Measurements from ENCODE around the gene TOLLIP. TPM values are rescaled to one million over a fixed set of nuclear protein-coding genes. Genes with fewer than 3 reads are reported as not detected.

Gene TOLLIP
- total RNA-seq, 2 donors from 2014 or later: 29.6 to 41.0 TPM

DNA sequence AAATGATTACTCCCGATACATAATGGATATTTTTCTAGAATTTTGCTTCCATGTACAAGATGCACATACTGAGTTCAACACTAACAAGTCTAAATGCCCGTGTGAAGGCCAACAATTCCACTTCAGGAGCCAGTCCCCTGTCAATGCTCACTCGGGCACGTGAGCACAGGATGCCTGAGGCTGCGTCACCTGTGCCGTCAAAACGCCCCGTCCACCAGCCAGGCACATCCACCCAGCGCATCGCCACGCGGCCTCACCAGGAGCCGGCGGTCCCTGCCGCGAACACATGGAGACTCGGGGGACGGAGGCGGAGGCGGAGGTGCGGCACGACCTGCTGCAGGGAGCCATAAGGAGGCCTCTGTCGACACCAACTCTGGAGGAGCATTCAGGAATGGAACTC lies 9.8 kb downstream of the TOLLIP start:
- DNase-seq (ENCODE audit: low spot score): no peak
- peak overlapping the region; percentile 57 to 58 for H3K27ac ChIP-seq
- TF ChIP-seq, protein P1, sequence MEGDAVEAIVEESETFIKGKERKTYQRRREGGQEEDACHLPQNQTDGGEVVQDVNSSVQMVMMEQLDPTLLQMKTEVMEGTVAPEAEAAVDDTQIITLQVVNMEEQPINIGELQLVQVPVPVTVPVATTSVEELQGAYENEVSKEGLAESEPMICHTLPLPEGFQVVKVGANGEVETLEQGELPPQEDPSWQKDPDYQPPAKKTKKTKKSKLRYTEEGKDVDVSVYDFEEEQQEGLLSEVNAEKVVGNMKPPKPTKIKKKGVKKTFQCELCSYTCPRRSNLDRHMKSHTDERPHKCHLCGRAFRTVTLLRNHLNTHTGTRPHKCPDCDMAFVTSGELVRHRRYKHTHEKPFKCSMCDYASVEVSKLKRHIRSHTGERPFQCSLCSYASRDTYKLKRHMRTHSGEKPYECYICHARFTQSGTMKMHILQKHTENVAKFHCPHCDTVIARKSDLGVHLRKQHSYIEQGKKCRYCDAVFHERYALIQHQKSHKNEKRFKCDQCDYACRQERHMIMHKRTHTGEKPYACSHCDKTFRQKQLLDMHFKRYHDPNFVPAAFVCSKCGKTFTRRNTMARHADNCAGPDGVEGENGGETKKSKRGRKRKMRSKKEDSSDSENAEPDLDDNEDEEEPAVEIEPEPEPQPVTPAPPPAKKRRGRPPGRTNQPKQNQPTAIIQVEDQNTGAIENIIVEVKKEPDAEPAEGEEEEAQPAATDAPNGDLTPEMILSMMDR (IDR thresholded peaks at IDR 0.05): no peak
- H3K4me1 ChIP-seq: peaks cover 0 to 44% of the 10 kb centered on the region in 2 donors
- H3K4me3 ChIP-seq: no peak overlapping the region
- no peaks in the 10 kb centered on the region for H3K9me3 ChIP-seq
- H3K27me3 ChIP-seq: no peaks in the 10 kb centered on the region
- peaks cover 11% of the 10 kb centered on the region for H3K36me3 ChIP-seq

DNA sequence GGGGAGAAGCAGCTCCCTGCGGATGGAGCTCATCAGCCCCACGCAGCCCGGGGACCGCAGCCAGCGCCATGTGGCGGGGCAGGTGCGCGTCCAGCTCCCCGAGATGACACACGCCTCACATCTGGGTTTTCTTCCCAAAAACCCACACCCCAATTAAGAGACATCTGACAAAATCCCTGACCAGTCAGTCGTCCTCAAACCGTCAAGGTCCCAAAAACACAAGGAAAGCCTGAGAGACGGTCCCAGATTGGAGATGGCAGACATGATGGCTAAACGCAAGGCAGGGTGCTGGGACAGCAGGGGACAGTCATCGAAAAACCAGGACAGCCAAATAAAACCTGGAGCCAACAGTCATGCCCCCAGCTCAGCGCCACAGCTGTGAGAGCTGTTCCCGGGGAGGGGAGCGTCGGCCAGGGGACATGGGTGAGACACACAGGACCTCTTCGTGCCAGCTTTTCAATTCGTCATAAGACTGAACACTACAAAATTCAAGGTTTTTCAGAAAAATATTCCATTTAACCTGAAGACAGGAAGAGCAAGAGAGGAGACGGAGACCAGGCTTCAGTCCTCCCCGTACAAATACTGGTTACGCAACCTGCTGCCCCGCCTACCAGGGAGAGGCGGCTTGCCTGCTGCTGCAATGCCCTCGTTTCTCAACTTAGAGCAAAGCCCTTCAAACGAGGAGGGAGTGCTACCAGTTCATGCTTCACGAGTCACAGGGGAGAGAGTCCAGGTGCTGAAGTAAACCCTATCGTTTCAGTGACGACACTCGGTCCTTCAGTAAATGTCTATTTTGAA lies 10.5 kb downstream of the TOLLIP start:
- TF ChIP-seq, protein P1 (IDR thresholded peaks at IDR 0.05): no peak
- no peak overlapping the region for H3K4me3 ChIP-seq
- peak overlapping the region; percentile 57 to 58 for H3K27ac ChIP-seq
- H3K27me3 ChIP-seq: no peaks in the 10 kb centered on the region
- peak; percentile 85 for DNase-seq (ENCODE audit: low spot score)
- H3K4me1 ChIP-seq: peaks cover 0 to 37% of the 10 kb centered on the region in 2 donors
- H3K9me3 ChIP-seq: no peaks in the 10 kb centered on the region
- peaks cover 13% of the 10 kb centered on the region for H3K36me3 ChIP-seq

DNA sequence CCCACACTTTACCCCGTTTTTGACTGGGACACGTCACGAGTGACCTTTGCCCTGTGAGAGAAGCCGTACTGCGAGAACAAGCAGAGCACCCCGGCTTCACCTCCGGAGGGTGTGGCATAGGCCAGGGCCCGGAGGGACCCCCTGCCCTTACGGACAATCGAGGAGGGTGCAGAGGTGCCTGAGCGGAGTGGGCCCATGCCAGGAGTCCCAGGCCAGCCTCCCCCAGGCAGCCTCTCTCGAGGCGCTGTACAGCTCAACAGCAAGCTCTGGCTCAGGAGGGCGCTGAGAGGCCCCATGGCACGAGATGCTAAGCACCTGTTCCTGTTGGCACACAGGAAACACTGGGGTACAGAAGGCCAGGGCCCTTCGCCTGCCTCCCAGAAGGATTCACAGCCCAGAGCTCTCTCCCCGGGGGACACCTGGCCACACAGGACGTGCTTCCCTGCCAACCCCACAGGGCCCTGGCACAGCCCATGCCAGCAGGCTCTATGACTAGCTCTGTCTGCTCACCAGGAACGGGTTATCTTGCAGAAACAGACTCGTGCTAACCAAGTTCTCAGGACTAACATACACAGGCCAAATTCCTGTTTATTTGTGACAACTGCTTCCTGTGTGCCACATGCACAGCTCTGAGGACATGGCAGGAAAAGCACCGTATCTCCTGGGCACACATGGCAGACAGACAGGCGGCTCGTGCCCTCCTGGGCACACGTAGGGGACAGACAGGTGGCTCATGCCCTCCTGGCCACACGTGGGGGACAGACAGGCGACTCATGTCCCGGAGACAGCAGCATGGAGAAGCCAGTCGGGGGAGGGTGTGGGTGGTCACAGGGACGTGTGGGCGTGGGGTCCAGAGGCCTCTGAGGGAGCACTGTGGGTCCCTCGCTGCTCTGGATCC lies 11.6 kb downstream of the TOLLIP start:
- Histone ChIP-seq H3K9me3 (no peaks in the 10 kb centered on the region), H3K27ac (peak overlapping the region in 1 of 2 donors; percentile 58), H3K27me3 (no peaks in the 10 kb centered on the region), H3K36me3 (peaks cover 24% of the 10 kb centered on the region), H3K4me1 (peaks cover 0 to 26% of the 10 kb centered on the region in 2 donors), H3K4me3 (no peak overlapping the region)
- TF ChIP-seq, protein P1 (IDR thresholded peaks at IDR 0.05): no peak
- no peak for DNase-seq (ENCODE audit: low spot score)

DNA sequence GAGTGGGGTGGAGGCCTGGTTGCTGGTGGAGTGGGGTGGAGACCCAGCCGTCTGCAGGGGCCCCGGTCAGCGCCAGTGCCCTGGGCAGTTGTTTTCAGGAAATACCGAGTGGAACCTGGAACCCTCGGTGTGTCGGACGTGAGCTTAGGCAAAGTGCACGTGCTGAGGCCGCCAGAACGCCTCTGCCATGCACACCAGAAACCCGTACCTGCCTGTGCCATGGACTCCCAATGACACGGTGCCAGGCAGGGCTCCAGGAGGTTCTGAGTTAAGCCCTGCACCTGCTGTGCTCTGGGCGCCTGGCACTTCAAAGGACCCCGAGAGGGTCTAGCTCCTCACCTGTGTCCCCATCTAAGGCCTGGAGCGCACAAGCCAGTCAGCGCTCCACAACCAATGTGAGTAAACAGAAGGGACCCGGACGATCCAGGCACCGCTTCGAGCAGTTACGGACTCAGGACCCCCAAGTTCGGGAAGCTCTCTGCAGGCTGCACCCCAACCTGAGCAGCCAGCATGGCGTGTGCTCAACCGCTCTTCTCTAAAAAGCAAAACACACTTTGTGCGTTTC lies 12.3 kb downstream of the TOLLIP start:
- Histone ChIP-seq H3K36me3 (peaks cover 29% of the 10 kb centered on the region), H3K27me3 (no peaks in the 10 kb centered on the region), H3K4me3 (no peak overlapping the region), H3K9me3 (no peaks in the 10 kb centered on the region), H3K4me1 (peaks cover 0 to 22% of the 10 kb centered on the region in 2 donors), H3K27ac (no peak overlapping the region)
- DNase-seq (ENCODE audit: low spot score): no peak
- TF ChIP-seq, protein P1 (IDR thresholded peaks at IDR 0.05): no peak

DNA sequence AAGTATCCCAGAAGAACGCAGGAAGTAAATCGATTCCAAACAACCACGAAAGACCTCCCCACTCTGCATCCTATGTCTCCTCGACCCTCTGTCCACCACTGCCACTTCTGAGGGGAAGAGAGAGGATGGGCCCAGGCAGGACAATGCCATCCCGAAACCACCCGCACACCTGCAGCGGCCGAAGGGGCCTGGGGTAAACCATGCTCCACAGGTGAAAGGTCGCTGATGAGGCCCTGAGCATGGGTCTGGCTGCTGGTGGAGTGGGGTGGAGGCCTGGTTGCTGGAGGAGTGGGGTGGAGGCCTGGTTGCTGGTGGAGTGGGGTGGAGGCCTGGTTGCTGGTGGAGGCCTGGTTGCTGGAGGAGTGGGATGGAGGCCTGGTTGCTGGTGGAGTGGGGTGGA lies 13.1 kb downstream of the TOLLIP start:
- H3K27me3 ChIP-seq: no peaks in the 10 kb centered on the region
- DNase-seq (ENCODE audit: low spot score): no peak

More for the DNA sequence above, 13.1 kb downstream of the TOLLIP start:
- Histone ChIP-seq H3K9me3 (no peaks in the 10 kb centered on the region), H3K36me3 (peaks cover 29% of the 10 kb centered on the region), H3K4me3 (no peak overlapping the region), H3K27ac (no peak overlapping the region), H3K4me1 (peaks cover 0 to 22% of the 10 kb centered on the region in 2 donors)
- TF ChIP-seq, protein P1 (IDR thresholded peaks at IDR 0.05): no peak
